Measurements from ENCODE around the gene DNAI7.

DNAI7 gene

GRCh38 chr12:25182765-25183164 lies 12.2 kb downstream of the DNAI7 start:
- DNase-seq = no peak

- DNase-seq = no peak
These were observed 32.1 kb downstream of the DNAI7 start for GRCh38 chr12:25162866-25163265.

- DNase-seq = no peak
These were observed 38.9 kb downstream of the DNAI7 start for GRCh38 chr12:25156061-25156460.

- DNase-seq = peak; percentile 7
These were observed 39.9 kb downstream of the DNAI7 start for GRCh38 chr12:25155022-25155576.

- DNase-seq = no peak
These were observed 42.9 kb downstream of the DNAI7 start for GRCh38 chr12:25152055-25152454.

- no peak for DNase-seq
These were observed 43.5 kb downstream of the DNAI7 start for GRCh38 chr12:25151476-25151875.

GRCh38 chr12:25146686-25147085 lies 48.3 kb downstream of the DNAI7 start:
- DNase-seq = no peak

GRCh38 chr12:25135531-25136154 lies 59.3 kb downstream of the DNAI7 start:
- DNase-seq = no peak

GRCh38 chr12:25131270-25131669 lies 63.7 kb downstream of the DNAI7 start:
- DNase-seq = no peak

GRCh38 chr12:25130741-25131188 lies 64.2 kb downstream of the DNAI7 start:
- peak; percentile 60 for DNase-seq

GRCh38 chr12:25126746-25127145 lies 68.2 kb downstream of the DNAI7 start:
- no peak for DNase-seq

- DNase-seq = no peak
These were observed 68.9 kb downstream of the DNAI7 start for GRCh38 chr12:25126101-25126500.

GRCh38 chr12:25124493-25124892 lies 70.5 kb downstream of the DNAI7 start:
- DNase-seq = no peak

- DNase-seq = no peak
These were observed 71.8 kb downstream of the DNAI7 start for GRCh38 chr12:25123126-25123525.

GRCh38 chr12:25121916-25122315 lies 73.0 kb downstream of the DNAI7 start:
- DNase-seq = no peak

GRCh38 chr12:25121110-25121509 lies 73.8 kb downstream of the DNAI7 start:
- no peak for DNase-seq

- DNase-seq = no peak
These were observed 75.9 kb downstream of the DNAI7 start for GRCh38 chr12:25119020-25119419.

GRCh38 chr12:25115677-25116076 lies 79.3 kb downstream of the DNAI7 start:
- no peak for DNase-seq

- no peak for DNase-seq
These were observed 81.3 kb downstream of the DNAI7 start for GRCh38 chr12:25113651-25114050.

- DNase-seq = no peak
These were observed 84.7 kb downstream of the DNAI7 start for GRCh38 chr12:25110260-25110659.

- DNase-seq = no peak
These were observed 87.0 kb downstream of the DNAI7 start for GRCh38 chr12:25107920-25108319.

GRCh38 chr12:25106818-25107217 lies 88.1 kb downstream of the DNAI7 start:
- no peak for DNase-seq

- DNase-seq = no peak
These were observed 92.6 kb downstream of the DNAI7 start for GRCh38 chr12:25102402-25102801.

- no peak for DNase-seq
These were observed 93.9 kb downstream of the DNAI7 start for GRCh38 chr12:25101092-25101445.
